K562 (cell line): ENCODE results near the gene USP32. TPM values are rescaled to one million over a fixed set of nuclear protein-coding genes. Genes with fewer than 3 reads are reported as not detected.

ENCODE experiments used
- ATAC-seq: fragments of 200-7000 bp; cut with Tn5 transposase; 3 replicates; pipeline ENCODE4 v1.9.1; 2020; ENCODE audit warnings: moderate library complexity
- BruUV-seq: library from RNA; stranded (reverse); fragments of 400-500 nt; replicated peaks from 2 replicates; lab custom pipeline; 2021; lab: Mats Ljungman, UMichigan
- CTCF ChIA-PET: fragments of 300-600 bp; formaldehyde crosslinking; extraction: SDS; loops from one replicate; lab custom pipeline; 2021; ENCODE audit warnings: low intra/inter-chr PET ratio; lab: Yijun Ruan, JAX
- POLR2A ChIA-PET: fragments of 300-600, 350-650 bp; sonication (Branson Sonifier 250); formaldehyde crosslinking; extraction: SDS; loops from one replicate; lab custom pipeline; 2021; ENCODE audit warnings: antibody characterized with exemption, inconsistent platforms; lab: Yijun Ruan, JAX
- DNase-seq, 4 experiments: peaks; one replicate each; pipeline versions ENCODE4 v3.0.0 to v3.0.0-alpha.2; 2011 to 2018; ENCODE audit warnings: low spot score in 3 of 4, mixed read lengths in 3 of 4; ENCODE audit errors: extremely low read depth in 1 of 4
- FAIRE-seq: peaks from 2 replicates; lab custom pipeline; 2011; peaks lifted over from hg19 to GRCh38; lab: Jason Lieb, UNC
- H2AFZ ChIP-seq: 2 replicates; pipeline ENCODE4 v1.6.0; 2011; ENCODE audit warnings: low read depth, low read length, control low read depth, inconsistent platforms
- H3K27ac ChIP-seq: fragments of 200-600 bp; 3 replicates; pipeline ENCODE4 v1.8.0; 2011; ENCODE audit warnings: low read depth, mild to moderate bottlenecking, control low read depth, inconsistent platforms, low read length, moderate library complexity, mixed read lengths; ENCODE audit errors: extremely low read depth
- H3K27me3 ChIP-seq, 2 experiments: fragments of 300-600 bp in 1 of 2; 2 replicates in 1 of 2; 3 replicates in 1 of 2; pipeline versions ENCODE4 v1.6.0 to v1.8.0; 2011; ENCODE audit warnings: inconsistent platforms in 2 of 2, low read length in 2 of 2, mild to moderate bottlenecking in 1 of 2, mixed read lengths in 1 of 2, moderate library complexity in 1 of 2; ENCODE audit not compliant: control insufficient read depth in 2 of 2, insufficient read depth in 2 of 2
- H3K36me3 ChIP-seq: fragments of 300-600 bp; 3 replicates; pipeline ENCODE4 v1.8.0; 2011; ENCODE audit warnings: mild to moderate bottlenecking, low read length, inconsistent platforms; ENCODE audit not compliant: control insufficient read depth, insufficient read depth
- H3K4me1 ChIP-seq, 2 experiments: fragments of 200-600 bp in 1 of 2; replicated peaks in 1 of 2; 2 replicates in 1 of 2; 3 replicates in 1 of 2; pipeline versions ENCODE4 v1.5.1 to v1.8.0; 2011; ENCODE audit warnings: inconsistent platforms in 2 of 2, low read length in 2 of 2, mild to moderate bottlenecking in 1 of 2, mixed read lengths in 1 of 2, moderate library complexity in 1 of 2; ENCODE audit not compliant: control insufficient read depth in 2 of 2, insufficient read depth in 2 of 2
- H3K4me2 ChIP-seq: 2 replicates; pipeline ENCODE4 v1.6.1; 2011; ENCODE audit warnings: low read length, control low read depth, inconsistent platforms, mixed read lengths; ENCODE audit not compliant: insufficient read depth
- H3K4me3 ChIP-seq: fragments of 200-600 bp; sonication (generic), shearing (Covaris generic); 2 replicates; pipeline ENCODE4 v1.5.1; 2016; ENCODE audit warnings: control low read depth, inconsistent platforms
- H3K79me2 ChIP-seq: fragments of 200-600 bp; 3 replicates; pipeline ENCODE4 v1.8.0; 2011; ENCODE audit warnings: low read length, inconsistent platforms; ENCODE audit not compliant: control insufficient read depth, insufficient read depth
- H3K9ac ChIP-seq, 2 experiments: 2 replicates each; pipeline versions ENCODE4 v1.6.0 to v1.6.1; 2011; ENCODE audit warnings: low read depth in 2 of 2, low read length in 2 of 2, control low read depth in 1 of 2, inconsistent platforms in 1 of 2, mild to moderate bottlenecking in 1 of 2, mixed read lengths in 1 of 2; ENCODE audit not compliant: insufficient read depth in 1 of 2
- H3K9me1 ChIP-seq: one replicate; pipeline ENCODE4 v1.6.0; 2011; ENCODE audit warnings: inconsistent platforms, mild to moderate bottlenecking, low read length, moderate library complexity; ENCODE audit not compliant: control insufficient read depth, insufficient read depth
- H3K9me3 ChIP-seq: replicated peaks from 2 replicates; pipeline ENCODE4 v1.5.1; 2011; ENCODE audit warnings: low read depth, low read length, inconsistent platforms; ENCODE audit not compliant: control insufficient read depth, insufficient read depth
- H4K20me1 ChIP-seq: replicated peaks from 2 replicates; pipeline ENCODE4 v1.6.1; 2011; ENCODE audit warnings: low read length, inconsistent platforms, mixed read lengths; ENCODE audit not compliant: control insufficient read depth, insufficient read depth
- GABPB1 ChIP-seq: sonication (generic); formaldehyde crosslinking; IDR thresholded peaks from 2 replicates; pipeline ENCODE4 v1.8.0; 2022; ENCODE audit warnings: mild to moderate bottlenecking, missing genetic modification reagents
- ILF3 ChIP-seq: fragments of 450-650 bp; IDR thresholded peaks from 2 replicates; pipeline ENCODE4 v1.6.1; 2018; ENCODE audit warnings: antibody characterized with exemption, mild to moderate bottlenecking, moderate library complexity, borderline replicate concordance
- KAT2B ChIP-seq: IDR thresholded peaks from one replicate; pipeline ENCODE4 v1.6.1; 2012; ENCODE audit warnings: low read depth, mild to moderate bottlenecking, control low read depth, inconsistent platforms, low read length, moderate library complexity
- PHF8 ChIP-seq: fragments of 200-600 bp; sonication (generic); IDR thresholded peaks from 2 replicates; pipeline ENCODE4 v1.6.1; 2012; ENCODE audit warnings: mixed run types, mild to moderate bottlenecking, inconsistent platforms, low read length, moderate library complexity, borderline replicate concordance
- POLR2A ChIP-seq: fragments of 450-650 bp; conservative IDR thresholded peaks from 2 replicates; pipeline ENCODE4 v1.6.1; 2016
- ZC3H8 ChIP-seq: fragments of 450-650 bp; IDR thresholded peaks from 2 replicates; pipeline ENCODE4 v1.6.1; 2017
- ZNF263 ChIP-seq: sonication (generic); formaldehyde crosslinking; IDR thresholded peaks from 2 replicates; pipeline ENCODE4 v1.8.0; 2022; ENCODE audit warnings: mild to moderate bottlenecking, missing genetic modification reagents, borderline replicate concordance
- ZZZ3 ChIP-seq: fragments of 450-650 bp; IDR thresholded peaks from 2 replicates; pipeline ENCODE4 v1.6.1; 2016; ENCODE audit warnings: antibody characterized with exemption, mild to moderate bottlenecking, moderate library complexity
- WGBS: fragments of 100-300 bp; shearing (Covaris generic); methylation state at CpG from one replicate; pipeline ENCODE4 v1.1.6; 2016; ENCODE audit warnings: low coverage, mixed read lengths; ENCODE audit not compliant: insufficient coverage; ENCODE audit errors: missing lambda C conversion rate; 5-methylcytosine and 5-hydroxymethylcytosine counted together
- in situ Hi-C: fragments of 300-500 bp; cut with MboI; formaldehyde crosslinking; loops from 4 replicates; pipeline ENCODE4 v1.15.0; 2018; ENCODE audit warnings: inconsistent platforms, mixed read lengths
- intact Hi-C: fragments of 100-400 bp; cut with micrococcal nuclease; formaldehyde crosslinking; loops from 2 replicates; pipeline ENCODE4 v1.14.2; 2022
- polyA plus RNA-seq, 8 experiments: library from polyadenylated mRNA; depleted of rRNA in 4 of 8; stranded (reverse) in 5 of 8; unstranded in 3 of 8; fragments of >200 nt; fragmentation: Nextera tagmentation in 2 of 8; fragmentation: Illumina TruSeq in 1 of 8; extraction: Ambion mirVana in 2 of 8; extraction: Trizol in 1 of 8; gene quantifications; 2 replicates each; pipeline versions ENCODE4 v1.2.1 to v1.2.3, GENCODE V29; 2011 to 2014; ENCODE audit warnings: inconsistent platforms in 1 of 8, missing spikeins in 1 of 8
- total RNA-seq, 7 experiments: library from RNA; depleted of rRNA in 6 of 7; stranded (reverse); fragments of >200 nt in 6 of 7; fragmentation: Illumina TruSeq in 2 of 7; extraction: Trizol in 2 of 7; gene quantifications; 2 replicates each; pipeline versions ENCODE4 v1.2.1 to v1.2.3, GENCODE V29; 2011 to 2021; ENCODE audit warnings: low replicate concordance in 1 of 7

The USP32 gene
- total and polyA plus RNA-seq, 9 of the 15 experiments (the other 6 are each of a cell fraction or from before 2014, with no cell fraction given): 18.0 to 69.3 (median 47.1) TPM

GRCh38 chr17:60403962-60404361 is 12.0 kb upstream of the USP32 start (continued):
- TF ChIP-seq PHF8 (no peak), POLR2A (no peak), ZC3H8 (no peak)

- intact Hi-C loops: no loop called here
- POLR2A ChIA-PET: interaction anchor here (1.1 kb wide), 1 partner anchor 11 kb away, joined by 6 read pairs; the partner anchor contains the start of gene USP32
- H2AFZ ChIP-seq: no peak overlapping the region
- no peak overlapping the region for H3K9ac ChIP-seq
- H3K36me3 ChIP-seq: no peaks in the 10 kb centered on the region
- H3K27me3 ChIP-seq: no peaks in the 10 kb centered on the region
- H3K4me3 ChIP-seq: no peak overlapping the region
- H3K9me3 ChIP-seq: no peaks in the 10 kb centered on the region; the same call in 1 of the 2 replicates
- ATAC-seq: no peak
- no peaks in the 10 kb centered on the region for H3K9me1 ChIP-seq
- BruUV-seq: no TSS peak
- no peak for DNase-seq
- CTCF ChIA-PET: no interaction called here
- WGBS: 52% methylated on average over 3 of the region's 3 CpGs
- peaks cover 3 to 6% of the 10 kb centered on the region in 2 experiments; a peak in 1 of 5 replicates for H3K4me1 ChIP-seq
- no peak overlapping the region for H3K27ac ChIP-seq
- TF ChIP-seq ZNF263 (CRISPR knock-in tag) (no peak), KAT2B (no peak), GABPB1 (CRISPR knock-in tag) (no peak), ZZZ3 (no peak), ILF3 (no peak)
- H3K79me2 ChIP-seq: no peaks in the 10 kb centered on the region
- no peaks in the 10 kb centered on the region for H4K20me1 ChIP-seq
- in situ Hi-C loops: no loop called here
- no peak overlapping the region for H3K4me2 ChIP-seq
- no peak for FAIRE-seq
Observed at GRCh38 chr17:60403523-60403810, 11.5 kb upstream of the USP32 start.
